HG02884 (cell line): ENCODE measurements around the gene GJC1.
"Not testable (repeated sequence)": the region's sequence is repeated elsewhere in the genome, so short reads cannot be mapped to it uniquely, and the experiment has no call there.

Experiments
- ATAC-seq: cut with Tn5 transposase; IDR thresholded peaks from one replicate; pipeline ENCODE4 v1.9.1; 2021; ENCODE audit warnings: mild to moderate bottlenecking, moderate library complexity; ENCODE audit not compliant: unreplicated experiment

The GJC1 gene

GRCh38 chr17:44761932-44762810, 67.9 kb downstream of the GJC1 start:
- ATAC-seq: no peak

- no peak for ATAC-seq
These were observed 69.4 kb downstream of the GJC1 start for GRCh38 chr17:44760474-44761308.

- no peak for ATAC-seq
These were observed 70.2 kb downstream of the GJC1 start for GRCh38 chr17:44759916-44760243.

GRCh38 chr17:44759086-44759915, 70.8 kb downstream of the GJC1 start:
- no peak for ATAC-seq

- no peak for ATAC-seq
These were observed 71.5 kb downstream of the GJC1 start, which contains the start of gene ADAM11 for GRCh38 chr17:44758414-44759085. TSS of gene ADAM11 (plus strand) at chr17:44758988. CDS start at chr17:44759200, 212 bp downstream.

- no peak for ATAC-seq
These were observed 72.1 kb downstream of the GJC1 start for GRCh38 chr17:44757918-44758413.

- ATAC-seq: no peak
These were observed 72.8 kb downstream of the GJC1 start for GRCh38 chr17:44757045-44757917.

- not testable (repeated sequence) for ATAC-seq
These were observed 74.9 kb downstream of the GJC1 start for GRCh38 chr17:44755180-44755579.

GRCh38 chr17:44754276-44754675, 75.8 kb downstream of the GJC1 start:
- no peak for ATAC-seq

GRCh38 chr17:44752953-44753861, 76.9 kb downstream of the GJC1 start:
- no peak for ATAC-seq

- no peak for ATAC-seq
These were observed 78.3 kb downstream of the GJC1 start for GRCh38 chr17:44751806-44752205.

- no peak for ATAC-seq
These were observed 78.8 kb downstream of the GJC1 start for GRCh38 chr17:44751331-44751730.

- no peak for ATAC-seq
These were observed 80.1 kb downstream of the GJC1 start for GRCh38 chr17:44749980-44750318.

GRCh38 chr17:44749076-44749979, 80.8 kb downstream of the GJC1 start:
- no peak for ATAC-seq
